H1 (cell line): ENCODE results near the gene AIFM1. TPM values are rescaled to one million over a fixed set of nuclear protein-coding genes. Genes with fewer than 3 reads are reported as not detected.

Source experiments
- CTCF ChIA-PET: fragments of 300-600 bp; sonication (Branson Sonifier 250); formaldehyde crosslinking; loops from one replicate; lab custom pipeline; 2021; ENCODE audit not compliant: partially characterized antibody; lab: Charles Lee
- POLR2A ChIA-PET: fragments of 300-600 bp; sonication (Branson Sonifier 250); formaldehyde crosslinking; loops from one replicate; lab custom pipeline; 2021; ENCODE audit warnings: inconsistent platforms; ENCODE audit not compliant: partially characterized antibody; lab: Charles Lee
- DNase-seq, 2 experiments: peaks; one replicate each; pipeline versions ENCODE4 v3.0.0 to v3.0.0-alpha.2; 2010 to 2022; ENCODE audit warnings: low spot score in 2 of 2, low read depth in 1 of 2, mixed read lengths in 1 of 2
- FAIRE-seq: peaks from 2 replicates; lab custom pipeline; 2011; peaks lifted over from hg19 to GRCh38; lab: Jason Lieb, UNC
- H2AFZ ChIP-seq: 2 replicates; pipeline ENCODE4 v1.8.1; 2012; ENCODE audit warnings: low read length, inconsistent platforms
- H2AK5ac ChIP-seq: 2 replicates; pipeline ENCODE4 v1.6.1; 2013; ENCODE audit warnings: low read depth, low read length
- H2BK120ac ChIP-seq: replicated peaks from 2 replicates; pipeline ENCODE3; 2013; ENCODE audit warnings: low read depth, low read length, inconsistent platforms
- H2BK12ac ChIP-seq: 2 replicates; pipeline ENCODE4 v1.6.1; 2013; ENCODE audit warnings: low read depth, low read length
- H2BK15ac ChIP-seq: 2 replicates; pipeline ENCODE4 v1.6.1; 2013; ENCODE audit warnings: low read length
- H2BK20ac ChIP-seq: 2 replicates; pipeline ENCODE4 v1.6.1; 2013; ENCODE audit warnings: low read length
- H2BK5ac ChIP-seq: 2 replicates; pipeline ENCODE4 v1.6.1; 2013; ENCODE audit warnings: low read depth, low read length
- H3K14ac ChIP-seq: 2 replicates; pipeline ENCODE4 v1.6.1; 2013; ENCODE audit warnings: inconsistent platforms; ENCODE audit not compliant: insufficient read length
- H3K18ac ChIP-seq: 2 replicates; pipeline ENCODE4 v1.6.1; 2013; ENCODE audit warnings: low read length; ENCODE audit errors: extremely low read depth
- H3K23ac ChIP-seq: 2 replicates; pipeline ENCODE4 v1.6.1; 2013; ENCODE audit warnings: inconsistent platforms; ENCODE audit not compliant: insufficient read length
- H3K23me2 ChIP-seq: 2 replicates; pipeline ENCODE4 v1.6.1; 2013; ENCODE audit warnings: low read depth, low read length
- H3K27ac ChIP-seq: 2 replicates; pipeline ENCODE4 v1.6.1; 2011; ENCODE audit warnings: low read depth, low read length, inconsistent platforms
- H3K27me3 ChIP-seq, 4 experiments: replicated peaks in 1 of 4; 1 replicate in 1 of 4; 2 replicates in 3 of 4; pipeline versions ENCODE4 v1.6.1 to v1.8.1; 2011 to 2013; ENCODE audit warnings: low read length in 3 of 4, mild to moderate bottlenecking in 3 of 4, inconsistent platforms in 2 of 4, mixed read lengths in 2 of 4, moderate library complexity in 1 of 4; ENCODE audit not compliant: control insufficient read depth in 3 of 4, insufficient read depth in 3 of 4; ENCODE audit errors: extremely low read depth in 1 of 4
- H3K36me3 ChIP-seq, 4 experiments: 2 replicates each; pipeline versions ENCODE4 v1.6.1 to v1.8.1; 2011 to 2013; ENCODE audit warnings: mild to moderate bottlenecking in 4 of 4, low read length in 3 of 4, moderate library complexity in 2 of 4, control low read depth in 1 of 4, inconsistent platforms in 1 of 4; ENCODE audit not compliant: insufficient read depth in 4 of 4, control insufficient read depth in 2 of 4
- H3K4ac ChIP-seq: replicated peaks from 2 replicates; pipeline ENCODE3; 2013; ENCODE audit warnings: low read length, low read depth, mixed read lengths, inconsistent platforms; ENCODE audit not compliant: insufficient read length
- H3K4me1 ChIP-seq, 4 experiments: replicated peaks in 1 of 4; 1 replicate in 1 of 4; 2 replicates in 3 of 4; pipeline versions ENCODE4 v1.6.1 to v1.8.1; 2011 to 2013; ENCODE audit warnings: low read length in 3 of 4, inconsistent platforms in 2 of 4, mixed read lengths in 1 of 4; ENCODE audit not compliant: insufficient read depth in 4 of 4, control insufficient read depth in 3 of 4
- H3K4me2 ChIP-seq, 2 experiments: 2 replicates each; pipeline versions ENCODE4 v1.6.1 to v1.8.1; 2011 to 2013; ENCODE audit warnings: low read depth in 2 of 2, low read length in 2 of 2, control low read depth in 1 of 2, inconsistent platforms in 1 of 2, mild to moderate bottlenecking in 1 of 2; ENCODE audit not compliant: insufficient read depth in 1 of 2
- H3K4me3 ChIP-seq, 4 experiments: fragments of 200-600, 300-600 bp in 1 of 4; sonication (generic), shearing (Covaris generic), sonication (Bioruptor Twin) in 1 of 4; 2 replicates each; pipeline versions ENCODE4 v1.5.1 to v1.8.1; 2011 to 2016; ENCODE audit warnings: low read length in 4 of 4, low read depth in 3 of 4, control low read depth in 2 of 4, inconsistent platforms in 2 of 4, mild to moderate bottlenecking in 2 of 4, mixed read lengths in 1 of 4, moderate library complexity in 1 of 4; ENCODE audit not compliant: insufficient read depth in 2 of 4; ENCODE audit errors: extremely low read depth in 1 of 4
- H3K56ac ChIP-seq: replicated peaks from 2 replicates; pipeline ENCODE3; 2013; ENCODE audit warnings: low read depth, mild to moderate bottlenecking, mixed read lengths, low read length, inconsistent platforms; ENCODE audit not compliant: insufficient read length
- H3K79me1 ChIP-seq: 2 replicates; pipeline ENCODE4 v1.6.1; 2013; ENCODE audit warnings: low read depth, low read length, control low read depth
- H3K79me2 ChIP-seq, 2 experiments: 2 replicates each; pipeline versions ENCODE4 v1.6.1 to v1.8.1; 2012 to 2013; ENCODE audit warnings: low read length in 2 of 2, mild to moderate bottlenecking in 2 of 2, inconsistent platforms in 1 of 2; ENCODE audit not compliant: insufficient read depth in 2 of 2, control insufficient read depth in 1 of 2
- H3K9ac ChIP-seq, 4 experiments: replicated peaks in 1 of 4; 1 replicate in 1 of 4; 2 replicates in 3 of 4; pipeline versions ENCODE4 v1.6.1 to v1.8.1; 2011 to 2013; ENCODE audit warnings: low read depth in 3 of 4, low read length in 3 of 4, control low read depth in 2 of 4, mild to moderate bottlenecking in 2 of 4, moderate library complexity in 2 of 4, inconsistent platforms in 1 of 4; ENCODE audit errors: extremely low read depth in 1 of 4
- H3K9me3 ChIP-seq, 2 experiments: 2 replicates each; pipeline versions ENCODE4 v1.6.1 to v1.8.1; 2012 to 2013; ENCODE audit warnings: mild to moderate bottlenecking in 2 of 2, moderate library complexity in 2 of 2, control low read depth in 1 of 2, inconsistent platforms in 1 of 2, low read depth in 1 of 2, low read length in 1 of 2, mixed read lengths in 1 of 2; ENCODE audit not compliant: insufficient read depth in 2 of 2
- H4K20me1 ChIP-seq, 2 experiments: replicated peaks in 1 of 2; 2 replicates each; pipeline versions ENCODE3 to v1.8.1; 2011 to 2013; ENCODE audit warnings: inconsistent platforms in 2 of 2, low read length in 2 of 2, mild to moderate bottlenecking in 1 of 2; ENCODE audit not compliant: insufficient read depth in 2 of 2, control insufficient read depth in 1 of 2
- H4K5ac ChIP-seq: 2 replicates; pipeline ENCODE4 v1.6.1; 2013; ENCODE audit warnings: low read length, low read depth, mixed read lengths, inconsistent platforms; ENCODE audit not compliant: insufficient read length
- H4K8ac ChIP-seq: 2 replicates; pipeline ENCODE4 v1.8.0; 2013; ENCODE audit warnings: mild to moderate bottlenecking, moderate library complexity, low read length, inconsistent platforms; ENCODE audit not compliant: insufficient read depth; ENCODE audit errors: extremely low read depth
- H4K91ac ChIP-seq: replicated peaks from 2 replicates; pipeline ENCODE3; 2013; ENCODE audit warnings: low read length, mixed read lengths, inconsistent platforms; ENCODE audit not compliant: insufficient read length
- NRF1 ChIP-seq: IDR thresholded peaks from 2 replicates; pipeline ENCODE4 v1.6.1; 2011; ENCODE audit warnings: mild to moderate bottlenecking, low read depth, low read length, improper control_type of control experiment
- WGBS, 2 experiments: shearing (Covaris generic) in 1 of 2; methylation state at CpG; one replicate each; pipeline versions ENCODE4 v1.1.6 to v1.1.7; 2013 to 2015; ENCODE audit warnings: low lambda C conversion rate in 2 of 2, mixed read lengths in 2 of 2, inconsistent platforms in 1 of 2, low coverage in 1 of 2, missing lambda C conversion rate in 1 of 2; ENCODE audit not compliant: insufficient replicate concordance in 2 of 2, insufficient coverage in 1 of 2, insufficient read length in 1 of 2; ENCODE audit errors: extremely low coverage in 1 of 2, missing lambda C conversion rate in 1 of 2; 5-methylcytosine and 5-hydroxymethylcytosine counted together
- polyA plus RNA-seq, 7 experiments: library from polyadenylated mRNA; depleted of rRNA in 3 of 7; stranded (reverse) in 5 of 7; unstranded in 2 of 7; fragments of >200 nt in 5 of 7; fragments of 200-250 nt in 2 of 7; gene quantifications; 1 replicate in 5 of 7; 2 replicates in 1 of 7; 4 replicates in 1 of 7; pipeline versions ENCODE4 v1.2.1 to v1.2.3, GENCODE V29; 2011 to 2013; ENCODE audit warnings: missing spikeins in 2 of 7, mixed read lengths in 2 of 7
- total RNA-seq: library from RNA; stranded (reverse); fragmentation: NEBNext Ultra II Directional; extraction: Animal tissue kit (Norgen Biotek cat#: 25700); gene quantifications from 2 replicates; pipeline ENCODE4 v1.2.1, GENCODE V29; 2021

AIFM1 gene
- total and polyA plus RNA-seq, 2 of the 8 experiments (the other 6 are each of a cell fraction or from before 2014, with no cell fraction given), result 34.1 to 55.4 TPM

- Histone ChIP-seq H3K9ac (no peak overlapping the region), H4K91ac (no peak overlapping the region), H3K14ac (no peak overlapping the region), H2BK120ac (no peak overlapping the region), H3K23ac (no peak overlapping the region), H3K23me2 (no peaks in the 10 kb centered on the region; the same call in 1 of the 2 replicates), H2AK5ac (no peak overlapping the region), H3K27me3 (peaks cover 0 to 2% (median 2%) of the 10 kb centered on the region in 4 experiments; a peak in 2 of 7 replicates), H3K56ac (no peak overlapping the region), H2BK5ac (no peak overlapping the region), H3K4ac (no peak overlapping the region), H3K27ac (no peak overlapping the region), H3K36me3 (peaks cover 0 to 10% (median 6%) of the 10 kb centered on the region in 4 experiments; a peak in 5 of 8 replicates), H2BK12ac (no peak overlapping the region), H3K4me1 (no peaks in the 10 kb centered on the region; a peak in 1 of 7 replicates), H3K79me2 (no peaks in the 10 kb centered on the region), H3K4me3 (no peak overlapping the region), H3K9me3 (no peaks in the 10 kb centered on the region), H2BK15ac (no peak overlapping the region), H4K5ac (no peak overlapping the region), H3K18ac (no peak overlapping the region), H4K20me1 (peaks cover 0 to 2% of the 10 kb centered on the region in 2 experiments), H2BK20ac (no peak overlapping the region), H3K4me2 (no peak overlapping the region), H2AFZ (no peak overlapping the region), H4K8ac (no peak overlapping the region), H3K79me1 (no peaks in the 10 kb centered on the region)
- WGBS, 2 experiments, result 70% methylated on average over 4 of the region's 4 CpGs; no CpG with 5 or more reads in 1 of the 2 experiments
- ChIA-PET CTCF (interaction anchor here (0.6 to 1.0 kb wide), 3 partner anchors 10 to 199 kb away, joined by 3 to 4 read pairs (median 3); no protein-coding TSS in a partner anchor), POLR2A (no interaction called here)
- peak; percentile 84 for FAIRE-seq
- no peak for DNase-seq
- TF ChIP-seq NRF1, result no peak
Observed at GRCh38 chrX:130124577-130124976, 41.1 kb downstream of the AIFM1 start.
